OCI-LY3 (cell line): Measurements from ENCODE around the gene NLRP11.

Experiments
- EZH2phosphoT487 ChIP-seq: fragments of 200-600 bp; shearing (Covaris generic); IDR thresholded peaks from 2 replicates; pipeline ENCODE4 v1.6.1; 2018; ENCODE audit warnings: antibody characterized with exemption, mixed run types, low read depth
- TF ChIP-seq, protein P1 (sequence below): fragments of 200-600, 300-600 bp; sonication (generic); IDR thresholded peaks from 2 replicates; pipeline ENCODE4 v1.5.1; 2014; ENCODE audit warnings: antibody characterized with exemption, low read length, low read depth

DNA sequence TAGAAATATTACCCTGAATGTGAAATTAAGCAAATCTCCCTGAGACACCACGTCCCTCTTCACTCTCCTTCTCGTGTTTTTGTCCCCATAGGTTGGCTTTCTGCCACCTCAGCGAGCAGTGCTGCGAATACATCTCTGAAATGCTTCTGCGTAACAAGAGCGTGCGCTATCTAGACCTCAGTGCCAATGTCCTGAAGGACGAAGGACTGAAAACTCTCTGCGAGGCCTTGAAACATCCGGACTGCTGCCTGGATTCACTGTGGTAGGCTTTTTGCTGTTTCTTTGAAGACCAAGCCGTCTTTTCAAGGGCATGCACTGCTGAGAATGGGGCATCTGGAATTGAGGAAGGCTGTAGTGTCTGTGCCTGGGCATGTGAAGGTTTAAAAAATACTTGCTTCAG, 38.9 kb upstream of the NLRP11 start:
- TF ChIP-seq, protein P1, sequence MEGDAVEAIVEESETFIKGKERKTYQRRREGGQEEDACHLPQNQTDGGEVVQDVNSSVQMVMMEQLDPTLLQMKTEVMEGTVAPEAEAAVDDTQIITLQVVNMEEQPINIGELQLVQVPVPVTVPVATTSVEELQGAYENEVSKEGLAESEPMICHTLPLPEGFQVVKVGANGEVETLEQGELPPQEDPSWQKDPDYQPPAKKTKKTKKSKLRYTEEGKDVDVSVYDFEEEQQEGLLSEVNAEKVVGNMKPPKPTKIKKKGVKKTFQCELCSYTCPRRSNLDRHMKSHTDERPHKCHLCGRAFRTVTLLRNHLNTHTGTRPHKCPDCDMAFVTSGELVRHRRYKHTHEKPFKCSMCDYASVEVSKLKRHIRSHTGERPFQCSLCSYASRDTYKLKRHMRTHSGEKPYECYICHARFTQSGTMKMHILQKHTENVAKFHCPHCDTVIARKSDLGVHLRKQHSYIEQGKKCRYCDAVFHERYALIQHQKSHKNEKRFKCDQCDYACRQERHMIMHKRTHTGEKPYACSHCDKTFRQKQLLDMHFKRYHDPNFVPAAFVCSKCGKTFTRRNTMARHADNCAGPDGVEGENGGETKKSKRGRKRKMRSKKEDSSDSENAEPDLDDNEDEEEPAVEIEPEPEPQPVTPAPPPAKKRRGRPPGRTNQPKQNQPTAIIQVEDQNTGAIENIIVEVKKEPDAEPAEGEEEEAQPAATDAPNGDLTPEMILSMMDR: no peak
- no peak for TF ChIP-seq EZH2phosphoT487
